ENCODE data around the gene DRGX. TPM values are rescaled to one million over a fixed set of nuclear protein-coding genes. Genes with fewer than 3 reads are reported as not detected.

The DRGX gene
- total and polyA plus RNA-seq, 2 of the 4 experiments (the other 2 are of a cell fraction), result not detected

Other genes starting within 250 kb of the DRGX start
- not detected in 2 replicates for gene TMEM273, start 207.7 kb downstream of the DRGX start, total RNA-seq (2012; rRNA removed)
- not detected in 2 replicates for gene TMEM273, start 207.7 kb downstream of the DRGX start, polyA plus RNA-seq (2012; rRNA removed)
- gene C10orf71, start 96.9 kb downstream of the DRGX start, total RNA-seq (2012; rRNA removed), result not detected in 2 replicates
- gene C10orf71, start 96.9 kb downstream of the DRGX start, polyA plus RNA-seq (2012; rRNA removed), result not detected in 2 replicates
- 14.9 and 18.1 TPM in 2 replicates for gene ERCC6, start 143.0 kb upstream of the DRGX start, total RNA-seq (2012; rRNA removed)
- gene ERCC6, start 143.0 kb upstream of the DRGX start, polyA plus RNA-seq (2012; rRNA removed), result 7.2 and 7.3 TPM in 2 replicates
- not detected in 2 replicates for gene SLC18A3, start 214.2 kb upstream of the DRGX start, total RNA-seq (2012; rRNA removed)
- gene SLC18A3, start 214.2 kb upstream of the DRGX start, polyA plus RNA-seq (2012; rRNA removed), result not detected in 2 replicates
- gene CHAT, start 217.9 kb upstream of the DRGX start, total RNA-seq (2012; rRNA removed), result not detected in 2 replicates
- gene CHAT, start 217.9 kb upstream of the DRGX start, polyA plus RNA-seq (2012; rRNA removed), result not detected in 2 replicates

All from IMR-90 (cell line).